ENCODE data around the gene JAKMIP1.

JAKMIP1 gene

GRCh38 chr4:6114601-6115000 is 85.7 kb downstream of the JAKMIP1 start:
- no peak for DNase-seq

DNA sequence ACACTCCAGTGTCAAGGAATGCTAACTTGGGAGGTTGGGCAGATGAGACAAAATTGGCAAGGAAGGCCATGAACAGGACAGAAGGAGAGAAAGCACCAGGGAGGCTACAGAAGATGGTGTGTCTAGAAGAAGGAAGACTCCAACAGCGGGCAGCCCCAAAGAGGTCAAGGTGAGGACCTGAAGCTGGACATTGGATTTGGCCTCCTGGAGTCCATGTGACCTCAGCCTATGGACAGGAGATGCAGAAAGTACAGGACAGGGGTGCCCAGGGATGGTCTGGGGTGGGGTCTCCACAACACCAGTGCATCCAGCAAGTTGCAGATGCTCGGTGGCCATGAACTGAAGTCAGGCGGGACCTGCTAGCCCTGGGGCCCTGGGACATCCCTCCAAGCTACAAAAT is 86.2 kb downstream of the JAKMIP1 start:
- no peak for DNase-seq

GRCh38 chr4:6113641-6114040 is 86.7 kb downstream of the JAKMIP1 start:
- no peak for DNase-seq

DNA sequence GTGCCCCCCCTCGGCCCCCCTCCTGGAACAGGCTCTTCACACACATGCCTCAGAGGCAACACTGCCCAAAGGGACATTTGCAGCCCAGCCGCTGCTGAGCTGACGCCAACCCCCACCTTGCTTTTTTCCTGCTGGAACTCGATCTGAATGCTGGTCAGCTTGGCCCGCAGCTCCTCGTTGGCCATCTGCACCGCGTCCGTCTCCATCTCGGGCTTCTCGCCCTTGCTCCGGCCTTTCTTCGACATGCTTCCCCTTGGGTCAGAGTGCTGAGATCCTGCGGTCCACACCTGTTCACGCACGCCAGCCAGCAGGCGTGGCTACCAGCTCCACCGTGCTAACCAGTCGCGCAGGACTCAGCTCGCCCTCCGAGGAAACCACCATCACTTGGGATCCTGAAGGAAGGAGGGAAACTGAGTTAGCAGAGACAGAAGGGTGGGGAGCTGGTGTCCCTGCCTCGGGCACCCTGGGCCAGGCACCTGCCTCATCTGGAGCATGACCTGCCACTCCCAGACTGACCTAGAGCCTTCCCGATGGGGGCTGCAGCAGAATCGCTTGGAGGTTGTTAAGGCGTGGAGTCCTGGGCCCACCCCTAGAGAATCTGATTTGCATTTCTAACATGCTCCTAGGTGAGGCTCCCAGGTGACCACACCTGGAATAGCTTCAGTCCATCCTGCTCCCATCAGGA is 87.6 kb downstream of the JAKMIP1 start:
- no peak for DNase-seq

- no peak for DNase-seq
Measured at GRCh38 chr4:6111354-6111960, 88.9 kb downstream of the JAKMIP1 start.

GRCh38 chr4:6110681-6111353 is 89.5 kb downstream of the JAKMIP1 start:
- no peak for DNase-seq

DNA sequence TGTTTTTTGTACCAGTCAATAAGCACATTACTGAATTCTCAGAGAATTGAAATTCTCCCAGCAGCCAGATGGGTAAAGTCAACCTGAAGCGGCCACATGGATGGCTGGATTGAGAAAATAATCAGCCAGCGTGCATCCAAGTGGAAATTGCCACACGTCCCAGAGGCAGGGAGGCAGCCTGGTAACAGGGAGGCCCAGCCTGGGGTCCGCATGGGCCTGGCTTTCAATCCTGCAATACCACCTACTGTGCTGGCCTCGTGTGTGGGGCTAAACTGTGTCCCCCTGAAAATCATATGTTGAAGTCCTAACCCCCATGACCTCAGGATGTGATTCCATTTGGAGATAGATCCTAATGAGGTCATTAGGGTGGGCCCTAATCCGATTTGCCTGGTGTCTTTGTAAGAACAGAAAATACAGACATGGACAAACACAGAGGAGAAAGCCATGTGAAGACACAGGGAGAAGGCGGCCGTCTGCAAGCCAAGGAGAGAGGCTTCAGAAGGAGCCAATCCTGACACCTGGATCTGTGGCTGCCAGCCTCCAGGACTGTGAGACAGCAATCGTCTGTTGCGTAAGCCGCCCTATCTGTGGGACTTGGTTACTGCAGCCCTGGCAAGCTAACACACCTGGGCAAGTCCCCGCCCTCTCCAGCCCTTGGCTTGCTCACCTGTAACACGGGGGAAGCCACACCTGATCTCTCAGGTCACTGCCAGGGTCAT is 90.3 kb downstream of the JAKMIP1 start:
- DNase-seq = no peak

GRCh38 chr4:6107886-6108285 is 92.5 kb downstream of the JAKMIP1 start:
- no peak for DNase-seq

- no peak for DNase-seq
Measured at GRCh38 chr4:6107114-6107791, 93.1 kb downstream of the JAKMIP1 start.

DNA sequence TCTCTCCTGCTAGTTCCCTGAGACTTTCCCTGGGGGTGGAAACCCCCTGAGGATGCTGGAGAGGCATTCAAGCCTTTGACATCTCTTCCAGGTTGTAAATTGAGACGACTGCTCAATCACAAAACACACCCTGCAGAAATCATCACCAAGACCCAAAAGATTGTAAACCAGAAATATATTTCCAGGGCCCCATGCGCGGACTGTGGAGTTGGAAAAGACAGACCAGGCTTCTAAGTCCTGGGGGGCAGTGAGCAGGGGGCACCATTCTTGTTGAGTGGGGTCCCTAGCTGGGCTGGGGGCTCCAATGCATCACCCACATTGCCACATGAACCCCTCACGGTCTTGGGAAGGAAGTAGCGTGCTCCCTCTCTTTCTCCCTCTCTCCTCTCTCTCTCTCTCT is 94.2 kb downstream of the JAKMIP1 start:
- DNase-seq = no peak

DNA sequence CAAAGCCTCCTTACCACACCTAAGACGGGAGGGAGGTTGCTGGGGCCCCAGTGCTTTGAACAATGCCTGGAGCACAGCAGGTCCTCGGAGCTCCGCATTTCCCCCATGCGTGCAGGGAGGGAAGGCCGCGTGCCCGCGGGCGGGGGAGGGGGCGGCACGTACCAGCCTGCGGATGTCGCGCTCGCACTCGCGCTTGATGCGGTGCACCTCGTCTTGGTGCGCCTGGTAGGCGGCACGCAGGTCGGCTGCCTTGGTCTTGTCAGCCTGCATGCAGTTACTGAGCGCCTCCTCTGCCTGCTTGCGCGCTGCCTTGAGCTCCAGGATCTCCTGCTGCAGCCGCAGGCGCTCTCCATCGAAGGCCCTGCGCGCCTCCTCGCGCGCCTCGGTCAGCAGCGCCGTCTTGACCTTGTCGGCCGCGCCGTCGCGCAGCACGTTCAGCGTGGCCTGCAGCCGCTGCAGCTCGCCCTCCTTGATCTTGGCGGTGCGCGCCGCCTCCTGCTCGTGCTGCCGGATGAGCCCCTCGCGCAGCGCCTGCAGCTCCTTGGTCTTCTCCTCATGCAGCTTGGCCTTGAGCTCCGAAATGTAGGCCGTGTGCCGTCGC is 94.9 kb downstream of the JAKMIP1 start:
- DNase-seq = no peak

DNA sequence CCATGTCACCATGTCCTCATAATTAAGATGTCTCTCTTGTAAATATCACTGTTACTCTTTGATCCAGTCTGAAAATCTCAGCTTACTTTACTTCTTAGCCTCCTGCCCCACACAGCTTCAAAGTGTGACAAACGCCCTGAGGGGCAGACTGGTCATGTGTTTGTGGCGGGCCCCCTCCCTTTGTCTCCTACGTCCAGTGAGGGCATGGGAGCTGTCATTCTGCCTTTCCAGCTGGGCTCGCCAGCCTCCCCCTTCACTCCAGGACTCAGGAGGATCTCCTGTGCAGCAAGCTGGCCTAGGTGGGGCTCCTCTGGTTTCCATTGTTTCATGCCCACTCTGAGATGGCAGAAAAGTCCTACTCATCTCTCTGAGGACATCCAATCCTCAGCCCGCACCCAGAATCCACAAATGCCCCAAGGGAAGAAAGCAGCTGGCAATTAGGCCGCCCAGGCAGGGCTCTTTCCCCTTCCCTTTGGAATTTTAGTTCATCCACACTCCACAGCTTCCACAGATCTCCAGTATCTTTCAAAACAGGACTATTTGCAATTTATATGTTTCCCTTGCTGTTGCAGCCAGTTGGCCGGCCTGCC is 95.7 kb downstream of the JAKMIP1 start:
- DNase-seq = no peak

DNA sequence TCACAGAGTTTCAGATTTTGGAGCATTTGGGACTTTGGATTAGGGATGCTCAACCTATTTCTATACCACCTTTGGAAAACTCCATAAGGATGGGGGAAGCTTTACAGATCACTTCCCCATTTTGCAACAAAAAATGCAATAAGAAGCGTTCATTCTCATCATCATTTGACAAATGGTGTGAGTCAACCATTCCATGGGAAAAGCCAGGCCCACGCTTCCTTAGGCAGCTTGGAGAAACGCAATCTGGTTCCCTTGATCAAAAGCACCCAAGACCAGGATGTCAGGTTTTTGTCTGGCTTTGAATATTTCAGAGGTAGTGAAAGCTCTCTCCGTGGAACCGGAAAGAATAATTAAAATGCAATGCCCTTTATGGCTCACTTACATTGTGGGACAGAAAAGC is 102.8 kb downstream of the JAKMIP1 start:
- DNase-seq = no peak

GRCh38 chr4:6095897-6096296 is 104.5 kb downstream of the JAKMIP1 start:
- DNase-seq = no peak

DNA sequence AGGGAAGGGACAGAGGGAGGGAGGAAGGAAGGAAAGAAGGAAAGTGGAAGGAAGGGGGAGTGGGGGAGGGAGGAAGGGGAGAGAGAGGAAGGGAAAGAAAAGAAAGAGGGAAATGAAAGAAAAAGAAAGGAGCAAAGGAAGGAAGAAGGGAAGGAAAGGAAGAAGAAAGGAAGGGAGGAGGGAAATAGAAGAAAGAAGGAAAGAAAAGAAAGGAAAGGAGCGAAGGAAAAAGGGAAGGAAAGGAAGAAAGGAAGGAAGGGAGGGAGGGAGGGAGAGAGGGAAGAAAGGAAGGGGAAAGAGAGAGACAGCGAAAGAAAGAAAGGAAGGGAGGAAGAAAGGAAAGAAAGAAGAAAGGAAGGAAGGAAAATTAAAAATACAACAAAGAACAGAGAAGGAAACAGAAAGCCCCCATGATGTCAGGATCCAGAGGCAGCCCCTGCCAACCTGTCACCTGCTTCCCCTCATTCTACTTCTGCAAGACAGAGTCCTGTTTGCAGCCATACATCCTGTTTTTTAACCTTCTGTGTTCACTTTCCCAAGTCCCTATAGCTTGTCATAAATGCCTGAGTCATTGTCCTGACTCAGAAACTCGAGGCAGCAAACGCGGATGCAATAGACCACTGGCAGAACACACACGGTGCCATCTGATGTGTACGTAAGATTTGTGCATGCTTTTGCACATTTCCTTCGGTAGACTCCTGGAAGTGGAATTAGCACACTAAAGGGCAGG is 105.2 kb downstream of the JAKMIP1 start:
- peak; percentile 15 for DNase-seq

GRCh38 chr4:6093671-6094070 is 106.7 kb downstream of the JAKMIP1 start:
- DNase-seq = no peak

GRCh38 chr4:6092971-6093370 is 107.4 kb downstream of the JAKMIP1 start:
- no peak for DNase-seq

DNA sequence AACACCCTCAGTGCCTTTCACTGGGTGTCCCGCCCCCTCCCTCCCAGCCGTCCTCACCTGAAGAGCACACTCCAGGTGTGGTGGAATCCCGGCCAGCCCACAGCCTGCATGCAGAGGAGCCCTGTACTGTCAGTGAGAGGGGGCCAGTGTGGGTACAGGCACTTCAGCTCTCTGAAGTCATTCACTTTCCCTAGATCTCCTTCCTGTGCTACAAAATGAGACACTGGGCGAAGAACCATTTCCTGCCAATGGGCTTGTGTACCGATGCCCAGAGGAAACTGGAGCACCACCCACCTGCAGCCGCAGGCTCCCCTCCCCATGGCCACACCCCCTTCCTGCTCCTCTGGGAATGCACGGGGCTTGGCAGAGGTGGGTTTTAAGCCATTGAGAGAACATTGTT is 108.2 kb downstream of the JAKMIP1 start:
- no peak for DNase-seq

GRCh38 chr4:6090931-6091330 is 109.4 kb downstream of the JAKMIP1 start:
- no peak for DNase-seq

GRCh38 chr4:6088950-6089349 is 111.4 kb downstream of the JAKMIP1 start:
- DNase-seq = no peak

DNA sequence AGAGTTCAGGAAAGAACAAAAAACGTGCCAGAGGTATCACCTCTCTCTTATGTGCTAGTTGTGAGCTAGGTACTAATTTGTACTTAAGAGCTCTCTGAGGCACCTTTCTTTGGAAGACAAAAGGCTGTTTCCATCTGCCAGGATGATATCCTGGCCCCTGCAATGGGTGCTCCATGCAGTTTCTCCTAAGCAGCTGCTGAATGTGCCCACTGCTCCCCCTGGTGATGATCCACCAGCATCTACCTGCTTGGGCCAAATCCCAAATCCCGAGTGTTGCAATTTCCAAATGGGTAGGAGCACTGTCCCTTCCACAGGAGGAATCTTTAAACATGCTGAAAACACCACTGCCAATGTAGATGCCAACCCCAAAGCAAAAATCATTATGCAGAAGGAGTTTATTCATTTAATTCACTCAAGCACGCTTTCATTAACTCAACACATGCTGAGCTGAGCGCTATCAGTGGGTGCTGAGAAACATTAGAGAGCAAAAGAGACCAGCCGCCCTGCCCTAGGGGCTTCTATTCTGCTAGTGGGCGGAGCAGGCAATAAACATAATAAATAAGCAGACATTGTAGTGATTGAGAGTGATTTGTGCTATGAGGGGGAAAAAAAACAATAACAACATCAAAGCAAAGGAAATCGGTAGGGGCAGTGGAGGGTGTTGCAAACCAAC is 112.5 kb downstream of the JAKMIP1 start:
- DNase-seq = no peak
